AG04450 (cell line): ENCODE results near the gene PLCG2. TPM values are rescaled to one million over a fixed set of nuclear protein-coding genes. Genes with fewer than 3 reads are reported as not detected.
"Not testable (repeated sequence)": the region's sequence is repeated elsewhere in the genome, so short reads cannot be mapped to it uniquely, and the experiment has no call there.

Source experiments
- CTCF ChIA-PET: fragments of 300-600, 350-600 bp; formaldehyde crosslinking; extraction: SDS; loops from one replicate; lab custom pipeline; 2022; ENCODE audit warnings: antibody characterized with exemption, inconsistent platforms; lab: Charles Lee
- POLR2A ChIA-PET: fragments of 350-600 bp; formaldehyde crosslinking; extraction: SDS; loops from one replicate; lab custom pipeline; 2021; ENCODE audit warnings: antibody characterized with exemption, inconsistent platforms; lab: Yijun Ruan, JAX
- DNase-seq: peaks from one replicate; pipeline ENCODE4 v3.0.0-alpha.2; 2011; ENCODE audit warnings: low read depth, low spot score
- H3K27ac ChIP-seq: one replicate; pipeline ENCODE4 v1.5.1; 2012; ENCODE audit warnings: low read depth, low read length, control low read depth
- H3K27me3 ChIP-seq: one replicate; pipeline ENCODE4 v1.6.0; 2012; ENCODE audit warnings: low read length; ENCODE audit not compliant: control insufficient read depth, insufficient read depth
- H3K4me3 ChIP-seq: 2 replicates; pipeline ENCODE4 v1.5.1; 2011; ENCODE audit warnings: mild to moderate bottlenecking, low read depth, low read length, control low read depth
- H3K9me3 ChIP-seq: 2 replicates; pipeline ENCODE4 v1.5.1; 2012; ENCODE audit warnings: low read length; ENCODE audit not compliant: control insufficient read depth, insufficient read depth
- CTCF ChIP-seq: IDR thresholded peaks from 2 replicates; pipeline ENCODE4 v1.5.1; 2011; ENCODE audit warnings: low read depth, low read length, control low read depth, inconsistent platforms
- polyA plus RNA-seq: library from polyadenylated mRNA; depleted of rRNA; stranded (reverse); fragments of >200 nt; gene quantifications from 2 replicates; pipeline ENCODE4 v1.2.3, GENCODE V29; 2011

The PLCG2 gene
- polyA plus RNA-seq, 1 experiment, result 0.16 TPM

GRCh38 chr16:81758376-81758775 lies 20.7 kb upstream of the PLCG2 start:
- CTCF ChIA-PET, result no interaction called here
- no peak for DNase-seq
- Histone ChIP-seq H3K9me3 (no peaks in the 10 kb centered on the region), H3K27me3 (peaks cover 5% of the 10 kb centered on the region), H3K27ac (no peak overlapping the region), H3K4me3 (no peak overlapping the region)
- TF ChIP-seq CTCF, result no peak
- POLR2A ChIA-PET, result interaction anchor here (0.7 kb wide), 1 partner anchor 15 kb away, joined by 3 read pairs; no protein-coding TSS in a partner anchor

- CTCF ChIA-PET, H3K27ac ChIP-seq, POLR2A ChIA-PET, DNase-seq, H3K9me3 ChIP-seq, H3K4me3 ChIP-seq: not testable (repeated sequence)
- peaks cover 23% of the 10 kb centered on the region for H3K27me3 ChIP-seq
Observed at GRCh38 chr16:81762322-81762721, 16.8 kb upstream of the PLCG2 start.

DNA sequence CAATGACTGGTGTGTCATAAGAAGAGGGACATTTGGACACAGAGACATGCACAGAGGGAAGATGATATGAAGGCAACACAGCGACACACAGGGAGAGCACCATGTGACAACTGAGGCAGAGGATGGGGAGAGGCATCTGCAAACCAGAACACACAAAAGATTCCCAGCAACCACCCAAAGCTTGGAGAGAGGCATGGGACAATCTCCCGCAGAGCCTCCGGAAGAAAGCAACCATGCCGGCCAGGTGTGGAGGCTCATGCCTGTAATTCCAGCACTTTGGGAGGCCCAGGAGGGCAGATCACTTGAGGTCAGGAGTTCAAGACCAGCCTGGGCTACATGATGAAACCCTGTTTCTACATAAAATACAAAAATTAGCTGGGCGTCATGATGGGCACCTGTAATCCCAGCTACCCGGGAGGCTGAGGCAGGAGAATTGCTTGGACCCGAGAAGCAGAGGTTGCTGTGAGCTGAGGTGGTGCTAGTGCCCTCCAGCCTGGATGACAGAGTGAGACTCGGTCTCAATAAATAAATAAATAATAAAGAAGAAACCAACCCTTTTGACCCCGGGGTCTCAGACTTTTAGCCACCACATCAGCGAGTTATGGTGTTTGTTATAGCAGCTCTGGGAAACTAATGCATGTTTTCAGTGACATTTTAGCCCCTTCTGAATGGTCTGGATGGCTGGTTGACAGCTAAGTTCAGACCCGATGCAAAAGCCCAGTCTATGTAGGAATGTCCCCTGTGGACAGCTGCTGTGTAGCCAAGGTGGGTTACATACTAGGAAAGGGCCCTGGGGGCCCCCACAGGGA lies 13.8 kb upstream of the PLCG2 start:
- Histone ChIP-seq H3K27me3 (peaks cover 23% of the 10 kb centered on the region), H3K4me3 (no peak overlapping the region), H3K27ac (no peak overlapping the region), H3K9me3 (no peaks in the 10 kb centered on the region)
- no peak for DNase-seq
- no peak for TF ChIP-seq CTCF
- ChIA-PET CTCF (no interaction called here), POLR2A (no interaction called here)

- Histone ChIP-seq H3K27me3 (peaks cover 23% of the 10 kb centered on the region), H3K4me3 (no peak overlapping the region), H3K9me3 (no peaks in the 10 kb centered on the region), H3K27ac (no peak overlapping the region)
- CTCF ChIA-PET, result no interaction called here
- no peak for TF ChIP-seq CTCF
- no peak for DNase-seq
- POLR2A ChIA-PET, result no interaction called here
Observed at GRCh38 chr16:81765969-81766368, 13.1 kb upstream of the PLCG2 start.

- no peak overlapping the region for H3K27ac ChIP-seq
- ChIA-PET CTCF (no interaction called here), POLR2A (no interaction called here)
- H3K9me3 ChIP-seq, result no peaks in the 10 kb centered on the region
- no peak for TF ChIP-seq CTCF
- DNase-seq, result no peak
- H3K27me3 ChIP-seq, result peaks cover 26% of the 10 kb centered on the region
- no peak overlapping the region for H3K4me3 ChIP-seq
Observed at GRCh38 chr16:81767987-81768592, 11.0 kb upstream of the PLCG2 start.
